H1 (cell line): ENCODE results near the gene LCOR. TPM values are rescaled to one million over a fixed set of nuclear protein-coding genes. Genes with fewer than 3 reads are reported as not detected.

ENCODE experiments used
- CTCF ChIA-PET: fragments of 300-600 bp; sonication (Branson Sonifier 250); formaldehyde crosslinking; loops from one replicate; lab custom pipeline; 2021; ENCODE audit not compliant: partially characterized antibody; lab: Charles Lee
- POLR2A ChIA-PET: fragments of 300-600 bp; sonication (Branson Sonifier 250); formaldehyde crosslinking; loops from one replicate; lab custom pipeline; 2021; ENCODE audit warnings: inconsistent platforms; ENCODE audit not compliant: partially characterized antibody; lab: Charles Lee
- DNase-seq, 2 experiments: peaks; one replicate each; pipeline versions ENCODE4 v3.0.0 to v3.0.0-alpha.2; 2010 to 2022; ENCODE audit warnings: low spot score in 2 of 2, low read depth in 1 of 2, mixed read lengths in 1 of 2
- FAIRE-seq: peaks from 2 replicates; lab custom pipeline; 2011; peaks lifted over from hg19 to GRCh38; lab: Jason Lieb, UNC
- H2AFZ ChIP-seq: 2 replicates; pipeline ENCODE4 v1.8.1; 2012; ENCODE audit warnings: low read length, inconsistent platforms
- H2AK5ac ChIP-seq: 2 replicates; pipeline ENCODE4 v1.6.1; 2013; ENCODE audit warnings: low read depth, low read length
- H2BK120ac ChIP-seq: replicated peaks from 2 replicates; pipeline ENCODE3; 2013; ENCODE audit warnings: low read depth, low read length, inconsistent platforms
- H2BK12ac ChIP-seq: 2 replicates; pipeline ENCODE4 v1.6.1; 2013; ENCODE audit warnings: low read depth, low read length
- H2BK15ac ChIP-seq: 2 replicates; pipeline ENCODE4 v1.6.1; 2013; ENCODE audit warnings: low read length
- H2BK20ac ChIP-seq: 2 replicates; pipeline ENCODE4 v1.6.1; 2013; ENCODE audit warnings: low read length
- H2BK5ac ChIP-seq: 2 replicates; pipeline ENCODE4 v1.6.1; 2013; ENCODE audit warnings: low read depth, low read length
- H3K14ac ChIP-seq: 2 replicates; pipeline ENCODE4 v1.6.1; 2013; ENCODE audit warnings: inconsistent platforms; ENCODE audit not compliant: insufficient read length
- H3K18ac ChIP-seq: 2 replicates; pipeline ENCODE4 v1.6.1; 2013; ENCODE audit warnings: low read length; ENCODE audit errors: extremely low read depth
- H3K23ac ChIP-seq: 2 replicates; pipeline ENCODE4 v1.6.1; 2013; ENCODE audit warnings: inconsistent platforms; ENCODE audit not compliant: insufficient read length
- H3K23me2 ChIP-seq: 2 replicates; pipeline ENCODE4 v1.6.1; 2013; ENCODE audit warnings: low read depth, low read length
- H3K27ac ChIP-seq: 2 replicates; pipeline ENCODE4 v1.6.1; 2011; ENCODE audit warnings: low read depth, low read length, inconsistent platforms
- H3K27me3 ChIP-seq, 4 experiments: replicated peaks in 1 of 4; 1 replicate in 1 of 4; 2 replicates in 3 of 4; pipeline versions ENCODE4 v1.6.1 to v1.8.1; 2011 to 2013; ENCODE audit warnings: low read length in 3 of 4, mild to moderate bottlenecking in 3 of 4, inconsistent platforms in 2 of 4, mixed read lengths in 2 of 4, moderate library complexity in 1 of 4; ENCODE audit not compliant: control insufficient read depth in 3 of 4, insufficient read depth in 3 of 4; ENCODE audit errors: extremely low read depth in 1 of 4
- H3K36me3 ChIP-seq, 4 experiments: 2 replicates each; pipeline versions ENCODE4 v1.6.1 to v1.8.1; 2011 to 2013; ENCODE audit warnings: mild to moderate bottlenecking in 4 of 4, low read length in 3 of 4, moderate library complexity in 2 of 4, control low read depth in 1 of 4, inconsistent platforms in 1 of 4; ENCODE audit not compliant: insufficient read depth in 4 of 4, control insufficient read depth in 2 of 4
- H3K4ac ChIP-seq: replicated peaks from 2 replicates; pipeline ENCODE3; 2013; ENCODE audit warnings: low read length, low read depth, mixed read lengths, inconsistent platforms; ENCODE audit not compliant: insufficient read length
- H3K4me1 ChIP-seq, 4 experiments: replicated peaks in 1 of 4; 1 replicate in 1 of 4; 2 replicates in 3 of 4; pipeline versions ENCODE4 v1.6.1 to v1.8.1; 2011 to 2013; ENCODE audit warnings: low read length in 3 of 4, inconsistent platforms in 2 of 4, mixed read lengths in 1 of 4; ENCODE audit not compliant: insufficient read depth in 4 of 4, control insufficient read depth in 3 of 4
- H3K4me2 ChIP-seq, 2 experiments: 2 replicates each; pipeline versions ENCODE4 v1.6.1 to v1.8.1; 2011 to 2013; ENCODE audit warnings: low read depth in 2 of 2, low read length in 2 of 2, control low read depth in 1 of 2, inconsistent platforms in 1 of 2, mild to moderate bottlenecking in 1 of 2; ENCODE audit not compliant: insufficient read depth in 1 of 2
- H3K4me3 ChIP-seq, 4 experiments: fragments of 200-600, 300-600 bp in 1 of 4; sonication (generic), shearing (Covaris generic), sonication (Bioruptor Twin) in 1 of 4; 2 replicates each; pipeline versions ENCODE4 v1.5.1 to v1.8.1; 2011 to 2016; ENCODE audit warnings: low read length in 4 of 4, low read depth in 3 of 4, control low read depth in 2 of 4, inconsistent platforms in 2 of 4, mild to moderate bottlenecking in 2 of 4, mixed read lengths in 1 of 4, moderate library complexity in 1 of 4; ENCODE audit not compliant: insufficient read depth in 2 of 4; ENCODE audit errors: extremely low read depth in 1 of 4
- H3K56ac ChIP-seq: replicated peaks from 2 replicates; pipeline ENCODE3; 2013; ENCODE audit warnings: low read depth, mild to moderate bottlenecking, mixed read lengths, low read length, inconsistent platforms; ENCODE audit not compliant: insufficient read length
- H3K79me1 ChIP-seq: 2 replicates; pipeline ENCODE4 v1.6.1; 2013; ENCODE audit warnings: low read depth, low read length, control low read depth
- H3K79me2 ChIP-seq, 2 experiments: 2 replicates each; pipeline versions ENCODE4 v1.6.1 to v1.8.1; 2012 to 2013; ENCODE audit warnings: low read length in 2 of 2, mild to moderate bottlenecking in 2 of 2, inconsistent platforms in 1 of 2; ENCODE audit not compliant: insufficient read depth in 2 of 2, control insufficient read depth in 1 of 2
- H3K9ac ChIP-seq, 4 experiments: replicated peaks in 1 of 4; 1 replicate in 1 of 4; 2 replicates in 3 of 4; pipeline versions ENCODE4 v1.6.1 to v1.8.1; 2011 to 2013; ENCODE audit warnings: low read depth in 3 of 4, low read length in 3 of 4, control low read depth in 2 of 4, mild to moderate bottlenecking in 2 of 4, moderate library complexity in 2 of 4, inconsistent platforms in 1 of 4; ENCODE audit errors: extremely low read depth in 1 of 4
- H3K9me3 ChIP-seq, 2 experiments: 2 replicates each; pipeline versions ENCODE4 v1.6.1 to v1.8.1; 2012 to 2013; ENCODE audit warnings: mild to moderate bottlenecking in 2 of 2, moderate library complexity in 2 of 2, control low read depth in 1 of 2, inconsistent platforms in 1 of 2, low read depth in 1 of 2, low read length in 1 of 2, mixed read lengths in 1 of 2; ENCODE audit not compliant: insufficient read depth in 2 of 2
- H4K20me1 ChIP-seq, 2 experiments: replicated peaks in 1 of 2; 2 replicates each; pipeline versions ENCODE3 to v1.8.1; 2011 to 2013; ENCODE audit warnings: inconsistent platforms in 2 of 2, low read length in 2 of 2, mild to moderate bottlenecking in 1 of 2; ENCODE audit not compliant: insufficient read depth in 2 of 2, control insufficient read depth in 1 of 2
- H4K5ac ChIP-seq: 2 replicates; pipeline ENCODE4 v1.6.1; 2013; ENCODE audit warnings: low read length, low read depth, mixed read lengths, inconsistent platforms; ENCODE audit not compliant: insufficient read length
- H4K8ac ChIP-seq: 2 replicates; pipeline ENCODE4 v1.8.0; 2013; ENCODE audit warnings: mild to moderate bottlenecking, moderate library complexity, low read length, inconsistent platforms; ENCODE audit not compliant: insufficient read depth; ENCODE audit errors: extremely low read depth
- H4K91ac ChIP-seq: replicated peaks from 2 replicates; pipeline ENCODE3; 2013; ENCODE audit warnings: low read length, mixed read lengths, inconsistent platforms; ENCODE audit not compliant: insufficient read length
- CHD1 ChIP-seq: IDR thresholded peaks from 2 replicates; pipeline ENCODE4 v1.6.1; 2012; ENCODE audit warnings: low read depth, low read length, improper control_type of control experiment
- EP300 ChIP-seq, 2 experiments: IDR thresholded peaks; 1 replicate in 1 of 2; 2 replicates in 1 of 2; pipeline ENCODE4 v1.6.1; 2011 to 2012; ENCODE audit warnings: low read depth in 2 of 2, low read length in 2 of 2, mild to moderate bottlenecking in 2 of 2, borderline replicate concordance in 1 of 2, inconsistent platforms in 1 of 2, moderate library complexity in 1 of 2
- EZH2 ChIP-seq: fragments of 200-600 bp; sonication (generic); IDR thresholded peaks from 2 replicates; pipeline ENCODE4 v1.7.1; 2012; ENCODE audit warnings: low read depth, mild to moderate bottlenecking, moderate library complexity, low read length, inconsistent platforms; ENCODE audit not compliant: severe bottlenecking
- HDAC2 ChIP-seq, 2 experiments: fragments of 300-600 bp in 1 of 2; sonication (generic) in 1 of 2; IDR thresholded peaks; 2 replicates each; pipeline ENCODE4 v1.6.1; 2011 to 2012; ENCODE audit warnings: low read depth in 2 of 2, low read length in 2 of 2, mild to moderate bottlenecking in 2 of 2, moderate library complexity in 2 of 2, borderline replicate concordance in 1 of 2, inconsistent platforms in 1 of 2
- NANOG ChIP-seq: IDR thresholded peaks from 2 replicates; pipeline ENCODE4 v1.6.1; 2011; ENCODE audit warnings: low read length, low read depth, mild to moderate bottlenecking, inconsistent platforms; ENCODE audit not compliant: insufficient read depth, poor library complexity, severe bottlenecking
- RFX5 ChIP-seq: IDR thresholded peaks from 2 replicates; pipeline ENCODE4 v1.6.1; 2011; ENCODE audit warnings: low read depth, low read length, improper control_type of control experiment, borderline replicate concordance
- RXRA ChIP-seq: IDR thresholded peaks from 2 replicates; pipeline ENCODE4 v1.6.1; 2011; ENCODE audit warnings: low read depth, mild to moderate bottlenecking, low read length, moderate library complexity; ENCODE audit not compliant: insufficient read depth
- SP2 ChIP-seq: IDR thresholded peaks from 2 replicates; pipeline ENCODE4 v1.6.1; 2012; ENCODE audit warnings: mild to moderate bottlenecking, low read length, inconsistent platforms
- SP4 ChIP-seq: IDR thresholded peaks from 2 replicates; pipeline ENCODE4 v1.6.1; 2012; ENCODE audit warnings: low read length, inconsistent platforms
- WGBS, 2 experiments: shearing (Covaris generic) in 1 of 2; methylation state at CpG; one replicate each; pipeline versions ENCODE4 v1.1.6 to v1.1.7; 2013 to 2015; ENCODE audit warnings: low lambda C conversion rate in 2 of 2, mixed read lengths in 2 of 2, inconsistent platforms in 1 of 2, low coverage in 1 of 2, missing lambda C conversion rate in 1 of 2; ENCODE audit not compliant: insufficient replicate concordance in 2 of 2, insufficient coverage in 1 of 2, insufficient read length in 1 of 2; ENCODE audit errors: extremely low coverage in 1 of 2, missing lambda C conversion rate in 1 of 2; 5-methylcytosine and 5-hydroxymethylcytosine counted together
- polyA plus RNA-seq, 7 experiments: library from polyadenylated mRNA; depleted of rRNA in 3 of 7; stranded (reverse) in 5 of 7; unstranded in 2 of 7; fragments of >200 nt in 5 of 7; fragments of 200-250 nt in 2 of 7; gene quantifications; 1 replicate in 5 of 7; 2 replicates in 1 of 7; 4 replicates in 1 of 7; pipeline versions ENCODE4 v1.2.1 to v1.2.3, GENCODE V29; 2011 to 2013; ENCODE audit warnings: missing spikeins in 2 of 7, mixed read lengths in 2 of 7
- total RNA-seq: library from RNA; stranded (reverse); fragmentation: NEBNext Ultra II Directional; extraction: Animal tissue kit (Norgen Biotek cat#: 25700); gene quantifications from 2 replicates; pipeline ENCODE4 v1.2.1, GENCODE V29; 2021
- TF ChIP-seq, protein P1 (sequence below): IDR thresholded peaks from 2 replicates; pipeline ENCODE4 v1.6.1; 2012; ENCODE audit warnings: inconsistent platforms
- TF ChIP-seq, protein P2 (sequence below): IDR thresholded peaks from 2 replicates; pipeline ENCODE4 v1.6.1; 2012; ENCODE audit warnings: low read length, inconsistent platforms

The LCOR gene
- total and polyA plus RNA-seq, 2 of the 8 experiments (the other 6 are each of a cell fraction or from before 2014, with no cell fraction given) = 4.7 to 25.5 TPM

DNA sequence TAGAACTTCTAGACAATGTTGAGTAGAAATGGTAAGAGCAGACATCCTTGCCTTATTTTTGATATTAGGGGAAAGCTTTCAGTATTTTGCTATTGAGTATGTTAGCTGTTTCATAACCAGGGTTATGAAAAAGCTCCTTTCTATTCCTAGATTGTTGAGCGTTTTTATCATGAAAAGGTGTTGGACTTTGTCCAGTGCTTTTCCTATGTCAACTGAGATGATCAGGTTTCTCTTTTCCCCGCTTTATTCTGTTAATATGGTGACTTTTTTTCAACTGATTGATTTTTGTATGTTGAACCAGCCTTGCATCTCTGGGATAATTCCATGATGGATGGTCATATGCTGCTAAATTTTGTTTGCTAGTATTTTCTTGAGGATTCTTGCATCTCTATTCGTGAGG, 58.5 kb downstream of the LCOR start:
- Histone ChIP-seq H3K9me3 (peaks cover 0 to 2% of the 10 kb centered on the region in 2 experiments; a peak in 1 of 4 replicates), H3K4me2 (no peak overlapping the region), H2BK5ac (no peak overlapping the region), H2BK12ac (no peak overlapping the region), H4K20me1 (peaks cover 2% of the 10 kb centered on the region in 2 experiments), H2BK15ac (no peak overlapping the region), H3K79me1 (no peaks in the 10 kb centered on the region), H3K23ac (no peak overlapping the region), H3K4me1 (peaks cover 0 to 4% (median 2%) of the 10 kb centered on the region in 4 experiments; a peak in 2 of 7 replicates), H4K8ac (no peak overlapping the region), H3K79me2 (peaks cover 0 to 89% of the 10 kb centered on the region in 2 experiments; a peak in 2 of 4 replicates), H3K9ac (no peak overlapping the region), H4K91ac (no peak overlapping the region), H3K36me3 (peaks cover 0 to 5% (median 2%) of the 10 kb centered on the region in 4 experiments; a peak in 2 of 8 replicates), H2BK20ac (no peak overlapping the region), H3K4ac (no peak overlapping the region), H2BK120ac (no peak overlapping the region), H2AK5ac (no peak overlapping the region), H3K23me2 (no peaks in the 10 kb centered on the region), H3K4me3 (no peak overlapping the region), H4K5ac (no peak overlapping the region), H3K27me3 (no peaks in the 10 kb centered on the region), H3K27ac (no peak overlapping the region), H2AFZ (no peak overlapping the region), H3K56ac (no peak overlapping the region), H3K18ac (no peak overlapping the region), H3K14ac (no peak overlapping the region)
- DNase-seq (no peak), FAIRE-seq (no peak)
- TF ChIP-seq, protein P1, sequence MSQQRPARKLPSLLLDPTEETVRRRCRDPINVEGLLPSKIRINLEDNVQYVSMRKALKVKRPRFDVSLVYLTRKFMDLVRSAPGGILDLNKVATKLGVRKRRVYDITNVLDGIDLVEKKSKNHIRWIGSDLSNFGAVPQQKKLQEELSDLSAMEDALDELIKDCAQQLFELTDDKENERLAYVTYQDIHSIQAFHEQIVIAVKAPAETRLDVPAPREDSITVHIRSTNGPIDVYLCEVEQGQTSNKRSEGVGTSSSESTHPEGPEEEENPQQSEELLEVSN = no peak
- TF ChIP-seq NANOG (no peak), HDAC2 (IDR thresholded peaks at IDR 0.05; ENCODE audit: borderline replicate concordance in 1 of 2, low read depth in 2 of 2, low read length in 2 of 2) (no peak), EZH2 (no peak), SP4 (no peak), CHD1 (no peak), RFX5 (no peak), RXRA (no peak), SP2 (no peak), EP300 (IDR thresholded peaks at IDR 0.05; ENCODE audit: borderline replicate concordance in 1 of 2, low read depth in 2 of 2, low read length in 2 of 2) (no peak)
- TF ChIP-seq, protein P2, sequence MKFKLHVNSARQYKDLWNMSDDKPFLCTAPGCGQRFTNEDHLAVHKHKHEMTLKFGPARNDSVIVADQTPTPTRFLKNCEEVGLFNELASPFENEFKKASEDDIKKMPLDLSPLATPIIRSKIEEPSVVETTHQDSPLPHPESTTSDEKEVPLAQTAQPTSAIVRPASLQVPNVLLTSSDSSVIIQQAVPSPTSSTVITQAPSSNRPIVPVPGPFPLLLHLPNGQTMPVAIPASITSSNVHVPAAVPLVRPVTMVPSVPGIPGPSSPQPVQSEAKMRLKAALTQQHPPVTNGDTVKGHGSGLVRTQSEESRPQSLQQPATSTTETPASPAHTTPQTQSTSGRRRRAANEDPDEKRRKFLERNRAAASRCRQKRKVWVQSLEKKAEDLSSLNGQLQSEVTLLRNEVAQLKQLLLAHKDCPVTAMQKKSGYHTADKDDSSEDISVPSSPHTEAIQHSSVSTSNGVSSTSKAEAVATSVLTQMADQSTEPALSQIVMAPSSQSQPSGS = no peak
- ChIA-PET POLR2A (no interaction called here), CTCF (no interaction called here)
- 82% methylated on average over 3 of the region's 3 CpGs; no CpG with 5 or more reads in 1 of the 2 experiments for WGBS, 2 experiments
